ENCODE results near the gene ATF4. TPM values are rescaled to one million over a fixed set of nuclear protein-coding genes. Genes with fewer than 3 reads are reported as not detected.

ATF4 gene
- total and polyA plus RNA-seq, 2 of the 13 experiments (the other 11 are each of a cell fraction or from before 2014, with no cell fraction given): 486 to 1,297 TPM

DNA sequence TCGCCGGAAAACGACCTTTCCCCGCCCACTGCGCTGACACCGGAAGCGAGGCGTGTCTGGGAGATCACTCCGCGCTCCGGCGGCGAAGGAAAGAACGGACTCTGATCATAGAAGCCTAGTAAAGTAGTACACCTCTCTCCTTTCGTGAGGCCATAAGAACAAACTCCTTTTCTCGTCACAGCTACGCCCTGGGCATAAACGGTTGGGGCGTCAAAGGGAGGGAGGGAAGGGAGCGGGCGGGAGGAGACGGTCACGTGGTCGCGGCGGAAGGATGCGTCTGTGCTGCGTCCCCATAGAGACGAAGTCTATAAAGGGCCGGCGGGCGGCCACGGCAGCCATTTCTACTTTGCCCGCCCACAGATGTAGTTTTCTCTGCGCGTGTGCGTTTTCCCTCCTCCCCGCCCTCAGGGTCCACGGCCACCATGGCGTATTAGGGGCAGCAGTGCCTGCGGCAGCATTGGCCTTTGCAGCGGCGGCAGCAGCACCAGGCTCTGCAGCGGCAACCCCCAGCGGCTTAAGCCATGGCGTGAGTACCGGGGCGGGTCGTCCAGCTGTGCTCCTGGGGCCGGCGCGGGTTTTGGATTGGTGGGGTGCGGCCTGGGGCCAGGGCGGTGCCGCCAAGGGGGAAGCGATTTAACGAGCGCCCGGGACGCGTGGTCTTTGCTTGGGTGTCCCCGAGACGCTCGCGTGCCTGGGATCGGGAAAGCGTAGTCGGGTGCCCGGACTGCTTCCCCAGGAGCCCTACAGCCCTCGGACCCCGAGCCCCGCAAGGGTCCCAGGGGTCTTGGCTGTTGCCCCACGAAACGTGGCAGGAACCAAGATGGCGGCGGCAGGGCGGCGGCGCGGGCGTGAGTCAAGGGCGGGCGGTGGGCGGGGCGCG is at the start of gene ATF4 (continued):
- TF ChIP-seq GRHL1 (CRISPR knock-in tag; conservative IDR thresholded peaks at IDR 0.05) (no peak; the same call in 1 of the 2 replicates), SP2 (CRISPR knock-in tag; IDR thresholded peaks at IDR 0.05) (0 out of 2 replicates have a peak, but pooled peaks have one; percentile 33), ZNF280D (CRISPR knock-in tag; IDR thresholded peaks at IDR 0.05) (no peak), ISX (CRISPR knock-in tag; conservative IDR thresholded peaks at IDR 0.05) (peak; percentile 53; the same call in 1 of the 2 replicates), ZNF782 (CRISPR knock-in tag; IDR thresholded peaks at IDR 0.05; ENCODE audit: borderline replicate concordance) (0 out of 2 replicates have a peak, but pooled peaks have one; percentile 73), SYNCRIP (IDR thresholded peaks at IDR 0.05; ENCODE audit: insufficient read depth, low read depth, low read length) (no peak), GABPA (IDR thresholded peaks at IDR 0.05; ENCODE audit: low read depth, low read length) (peak; percentile 72), GABPA (CRISPR knock-in tag; IDR thresholded peaks at IDR 0.05; ENCODE audit: low read depth) (peak; percentile 96), ZNF770 (CRISPR knock-in tag; IDR thresholded peaks at IDR 0.05) (no peak; the same call in 1 of the 2 replicates), YEATS4 (CRISPR knock-in tag; IDR thresholded peaks at IDR 0.05; ENCODE audit: borderline replicate concordance) (peak; percentile 85), NKX3-1 (CRISPR knock-in tag; IDR thresholded peaks at IDR 0.05) (peak; percentile 80; the same call in 1 of the 2 replicates), ZNF33B (CRISPR knock-in tag; IDR thresholded peaks at IDR 0.05) (peak; percentile 73; the same call in 1 of the 2 replicates)
- TF ChIP-seq, protein P1, sequence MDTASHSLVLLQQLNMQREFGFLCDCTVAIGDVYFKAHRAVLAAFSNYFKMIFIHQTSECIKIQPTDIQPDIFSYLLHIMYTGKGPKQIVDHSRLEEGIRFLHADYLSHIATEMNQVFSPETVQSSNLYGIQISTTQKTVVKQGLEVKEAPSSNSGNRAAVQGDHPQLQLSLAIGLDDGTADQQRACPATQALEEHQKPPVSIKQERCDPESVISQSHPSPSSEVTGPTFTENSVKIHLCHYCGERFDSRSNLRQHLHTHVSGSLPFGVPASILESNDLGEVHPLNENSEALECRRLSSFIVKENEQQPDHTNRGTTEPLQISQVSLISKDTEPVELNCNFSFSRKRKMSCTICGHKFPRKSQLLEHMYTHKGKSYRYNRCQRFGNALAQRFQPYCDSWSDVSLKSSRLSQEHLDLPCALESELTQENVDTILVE (CRISPR knock-in tag; IDR thresholded peaks at IDR 0.05): no peak

All from HepG2 (cell line).